Cardiac fibroblast (primary cell): ENCODE results near the gene LNX2.

ENCODE experiments used
- DNase-seq, 2 donors: peaks; one replicate each; pipeline versions ENCODE4 v3.0.0 to v3.0.0-alpha.2; 2010; ENCODE audit warnings: low read depth in 2 of 2
- H3K4me3 ChIP-seq, 2 donors: replicated peaks in 1 of 2; 1 replicate in 1 of 2; 2 replicates in 1 of 2; pipeline ENCODE4 v1.5.1; 2011; ENCODE audit warnings: low read depth in 2 of 2, low read length in 2 of 2, mild to moderate bottlenecking in 2 of 2, moderate library complexity in 1 of 2
- TF ChIP-seq, protein P1 (sequence below): IDR thresholded peaks from one replicate; pipeline ENCODE4 v1.5.1; 2011; ENCODE audit warnings: low read depth, mild to moderate bottlenecking, low read length, inconsistent platforms

Gene LNX2

GRCh38 chr13:27542220-27542619, 78.1 kb downstream of the LNX2 start:
- TF ChIP-seq, protein P1, sequence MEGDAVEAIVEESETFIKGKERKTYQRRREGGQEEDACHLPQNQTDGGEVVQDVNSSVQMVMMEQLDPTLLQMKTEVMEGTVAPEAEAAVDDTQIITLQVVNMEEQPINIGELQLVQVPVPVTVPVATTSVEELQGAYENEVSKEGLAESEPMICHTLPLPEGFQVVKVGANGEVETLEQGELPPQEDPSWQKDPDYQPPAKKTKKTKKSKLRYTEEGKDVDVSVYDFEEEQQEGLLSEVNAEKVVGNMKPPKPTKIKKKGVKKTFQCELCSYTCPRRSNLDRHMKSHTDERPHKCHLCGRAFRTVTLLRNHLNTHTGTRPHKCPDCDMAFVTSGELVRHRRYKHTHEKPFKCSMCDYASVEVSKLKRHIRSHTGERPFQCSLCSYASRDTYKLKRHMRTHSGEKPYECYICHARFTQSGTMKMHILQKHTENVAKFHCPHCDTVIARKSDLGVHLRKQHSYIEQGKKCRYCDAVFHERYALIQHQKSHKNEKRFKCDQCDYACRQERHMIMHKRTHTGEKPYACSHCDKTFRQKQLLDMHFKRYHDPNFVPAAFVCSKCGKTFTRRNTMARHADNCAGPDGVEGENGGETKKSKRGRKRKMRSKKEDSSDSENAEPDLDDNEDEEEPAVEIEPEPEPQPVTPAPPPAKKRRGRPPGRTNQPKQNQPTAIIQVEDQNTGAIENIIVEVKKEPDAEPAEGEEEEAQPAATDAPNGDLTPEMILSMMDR = no peak
- no peak overlapping the region for H3K4me3 ChIP-seq
- no peak for DNase-seq

GRCh38 chr13:27541386-27541785, 78.9 kb downstream of the LNX2 start:
- H3K4me3 ChIP-seq = no peak overlapping the region
- TF ChIP-seq, protein P1 = no peak
- no peak for DNase-seq

DNA sequence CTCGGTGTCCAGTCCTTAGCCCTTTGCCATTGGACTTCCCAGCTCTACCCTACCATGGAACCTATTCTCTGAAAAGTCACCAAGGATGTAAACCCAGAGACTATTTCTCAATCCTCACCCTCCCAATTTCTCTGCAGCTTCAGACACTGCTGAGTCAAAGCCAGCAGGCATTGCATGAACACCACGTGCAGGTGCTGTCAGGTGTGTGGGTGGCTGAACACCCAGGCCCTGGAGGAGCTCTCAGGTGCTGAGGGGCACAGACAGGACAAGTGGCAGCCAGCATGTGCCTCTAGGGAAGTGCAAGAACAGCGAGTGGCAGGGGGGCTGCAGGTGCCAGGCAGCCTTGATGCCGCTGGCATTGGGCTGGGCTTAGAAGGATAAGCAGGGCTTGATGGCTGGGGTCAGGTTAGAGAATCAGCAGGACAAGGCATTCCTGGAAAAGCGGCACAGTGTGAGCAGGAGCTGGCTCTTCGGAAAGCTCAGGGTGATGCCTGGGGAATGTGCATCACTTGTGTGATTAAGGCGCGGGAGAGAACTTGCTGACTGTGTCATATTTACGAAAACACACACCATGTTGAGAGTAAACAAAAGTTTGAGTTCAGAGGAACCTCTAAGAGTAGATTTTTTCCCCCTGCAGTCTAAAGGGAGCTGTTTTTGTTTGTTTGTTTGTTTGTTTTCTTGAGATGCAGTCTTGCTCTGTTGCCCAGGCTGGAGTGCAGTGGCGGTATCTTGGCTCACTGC, 83.8 kb downstream of the LNX2 start:
- DNase-seq = no peak
- TF ChIP-seq, protein P1 = no peak
- H3K4me3 ChIP-seq = no peak overlapping the region

DNA sequence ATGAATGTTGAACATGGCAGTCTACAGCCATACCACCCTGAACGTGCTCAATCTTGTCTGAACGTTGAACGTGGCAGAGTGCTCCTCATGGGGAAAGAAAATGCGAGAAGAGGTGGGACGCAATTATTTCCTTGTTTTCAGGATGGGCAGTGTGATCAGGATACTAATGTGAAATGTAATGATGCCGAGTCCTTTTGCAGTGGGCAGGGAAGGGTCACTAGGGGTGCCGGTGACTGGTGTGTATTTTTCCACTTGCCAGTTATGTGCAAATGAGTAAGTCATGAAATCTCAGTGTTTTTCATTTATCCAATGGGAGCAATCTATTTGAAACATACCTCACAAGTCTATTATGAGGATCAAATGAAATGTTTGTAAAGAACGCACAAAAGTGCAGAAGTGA, 84.8 kb downstream of the LNX2 start:
- TF ChIP-seq, protein P1 = no peak
- H3K4me3 ChIP-seq = no peak overlapping the region
- no peak for DNase-seq

DNA sequence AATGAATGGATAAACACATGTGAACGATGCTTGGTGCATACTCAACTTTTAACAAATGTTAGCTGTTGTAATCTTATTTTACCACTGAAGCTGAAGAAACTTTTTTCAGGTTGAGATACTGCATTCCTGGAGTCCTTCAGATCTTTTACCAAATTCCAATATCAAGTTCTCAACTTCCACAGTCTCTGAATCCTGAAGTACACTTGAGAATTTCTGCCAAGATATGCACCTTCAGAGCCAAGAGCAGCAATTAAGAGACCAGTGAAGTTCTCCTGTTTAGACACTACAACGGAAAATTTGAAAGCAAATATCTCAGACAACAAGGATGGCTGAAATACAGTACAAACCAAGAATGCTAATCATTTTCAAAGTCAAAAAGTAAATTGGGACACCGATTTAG, 85.3 kb downstream of the LNX2 start:
- TF ChIP-seq, protein P1 = no peak
- DNase-seq = no peak
- no peak overlapping the region for H3K4me3 ChIP-seq

DNA sequence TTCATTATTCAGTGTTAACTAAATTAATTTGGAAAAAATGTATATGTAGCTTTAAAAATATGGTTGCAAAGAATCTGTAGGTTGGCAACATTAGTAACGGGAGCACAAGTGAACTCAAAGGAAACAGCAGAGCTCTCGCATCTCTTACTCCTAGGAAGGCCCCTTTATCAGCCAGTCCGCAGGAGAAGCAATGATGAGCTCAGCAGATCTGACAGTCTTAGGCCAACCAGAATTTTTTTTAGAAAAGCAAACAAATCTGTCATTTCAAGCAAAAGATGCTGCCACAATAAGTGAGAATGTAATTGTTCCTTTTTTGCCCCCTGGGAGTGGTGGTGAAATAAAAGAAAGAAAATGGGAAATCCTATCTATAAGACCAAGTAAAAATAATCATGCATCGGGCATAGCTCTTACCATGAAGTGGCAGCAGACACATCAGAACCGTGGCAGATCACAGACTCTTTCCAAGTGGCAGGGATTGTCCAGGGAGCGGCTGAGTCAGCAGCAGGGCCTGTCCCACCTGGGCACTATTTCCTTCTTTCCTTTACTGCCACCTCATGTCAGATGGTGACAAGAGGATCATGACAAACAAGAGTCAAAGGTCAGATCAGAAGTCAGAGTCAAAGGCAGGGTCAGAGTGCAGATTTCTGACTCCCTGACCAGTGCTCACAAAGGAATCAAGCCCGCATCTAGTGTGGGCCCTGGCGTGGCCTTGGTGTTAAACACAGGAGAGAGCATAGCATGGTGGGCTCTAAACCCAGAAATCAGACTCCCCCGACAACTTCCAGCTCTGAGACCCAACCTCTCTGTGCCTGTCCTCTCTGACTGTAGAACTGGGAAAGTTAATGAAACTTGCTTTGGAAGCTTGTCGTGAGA, 86.0 kb downstream of the LNX2 start:
- TF ChIP-seq, protein P1 = no peak
- no peak overlapping the region for H3K4me3 ChIP-seq
- DNase-seq = no peak
